ENCODE results near the gene FUT4. TPM values are rescaled to one million over a fixed set of nuclear protein-coding genes. Genes with fewer than 3 reads are reported as not detected.

The FUT4 gene
- total RNA-seq, 1 experiment from 2014 or later, result 7.7 TPM

GRCh38 chr11:94539420-94539819 is 4.3 kb upstream of the FUT4 start:
- ChIA-PET CTCF (no interaction called here), POLR2A (no interaction called here)
- Mint-ChIP-seq H3K27me3 (ENCODE audit: low read depth) (peaks cover 23% of the 10 kb centered on the region), H3K4me1 (peaks cover 14% of the 10 kb centered on the region), H3K9me3 (no peaks in the 10 kb centered on the region), H3K36me3 (no peaks in the 10 kb centered on the region), H3K27ac (no peak overlapping the region), H3K4me3 (no peak overlapping the region)
- ATAC-seq (no peak), DNase-seq (ENCODE audit: low spot score) (no peak)
- TF ChIP-seq EMX1 (CRISPR knock-in tag; IDR thresholded peaks at IDR 0.05), result no peak
- TF ChIP-seq, protein P1, sequence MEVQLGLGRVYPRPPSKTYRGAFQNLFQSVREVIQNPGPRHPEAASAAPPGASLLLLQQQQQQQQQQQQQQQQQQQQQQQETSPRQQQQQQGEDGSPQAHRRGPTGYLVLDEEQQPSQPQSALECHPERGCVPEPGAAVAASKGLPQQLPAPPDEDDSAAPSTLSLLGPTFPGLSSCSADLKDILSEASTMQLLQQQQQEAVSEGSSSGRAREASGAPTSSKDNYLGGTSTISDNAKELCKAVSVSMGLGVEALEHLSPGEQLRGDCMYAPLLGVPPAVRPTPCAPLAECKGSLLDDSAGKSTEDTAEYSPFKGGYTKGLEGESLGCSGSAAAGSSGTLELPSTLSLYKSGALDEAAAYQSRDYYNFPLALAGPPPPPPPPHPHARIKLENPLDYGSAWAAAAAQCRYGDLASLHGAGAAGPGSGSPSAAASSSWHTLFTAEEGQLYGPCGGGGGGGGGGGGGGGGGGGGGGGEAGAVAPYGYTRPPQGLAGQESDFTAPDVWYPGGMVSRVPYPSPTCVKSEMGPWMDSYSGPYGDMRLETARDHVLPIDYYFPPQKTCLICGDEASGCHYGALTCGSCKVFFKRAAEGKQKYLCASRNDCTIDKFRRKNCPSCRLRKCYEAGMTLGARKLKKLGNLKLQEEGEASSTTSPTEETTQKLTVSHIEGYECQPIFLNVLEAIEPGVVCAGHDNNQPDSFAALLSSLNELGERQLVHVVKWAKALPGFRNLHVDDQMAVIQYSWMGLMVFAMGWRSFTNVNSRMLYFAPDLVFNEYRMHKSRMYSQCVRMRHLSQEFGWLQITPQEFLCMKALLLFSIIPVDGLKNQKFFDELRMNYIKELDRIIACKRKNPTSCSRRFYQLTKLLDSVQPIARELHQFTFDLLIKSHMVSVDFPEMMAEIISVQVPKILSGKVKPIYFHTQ (CRISPR knock-in tag; IDR thresholded peaks at IDR 0.05), result no peak
- no peak for TF ChIP-seq CDX4 (CRISPR knock-in tag; IDR thresholded peaks at IDR 0.05; ENCODE audit: borderline replicate concordance)
- no peak for TF ChIP-seq CTCF (IDR thresholded peaks at IDR 0.05)
- no peak for TF ChIP-seq NFE2L1 (CRISPR knock-in tag; IDR thresholded peaks at IDR 0.05)
- no peak for TF ChIP-seq ZNF232 (CRISPR knock-in tag; IDR thresholded peaks at IDR 0.05)
- TF ChIP-seq ZMAT4 (CRISPR knock-in tag; IDR thresholded peaks at IDR 0.05), result no peak
- TF ChIP-seq CBFB (CRISPR knock-in tag; IDR thresholded peaks at IDR 0.05; ENCODE audit: low read depth), result no peak
- no peak for TF ChIP-seq RELA (CRISPR knock-in tag; IDR thresholded peaks at IDR 0.05; ENCODE audit: borderline replicate concordance)
- TF ChIP-seq, protein P2, sequence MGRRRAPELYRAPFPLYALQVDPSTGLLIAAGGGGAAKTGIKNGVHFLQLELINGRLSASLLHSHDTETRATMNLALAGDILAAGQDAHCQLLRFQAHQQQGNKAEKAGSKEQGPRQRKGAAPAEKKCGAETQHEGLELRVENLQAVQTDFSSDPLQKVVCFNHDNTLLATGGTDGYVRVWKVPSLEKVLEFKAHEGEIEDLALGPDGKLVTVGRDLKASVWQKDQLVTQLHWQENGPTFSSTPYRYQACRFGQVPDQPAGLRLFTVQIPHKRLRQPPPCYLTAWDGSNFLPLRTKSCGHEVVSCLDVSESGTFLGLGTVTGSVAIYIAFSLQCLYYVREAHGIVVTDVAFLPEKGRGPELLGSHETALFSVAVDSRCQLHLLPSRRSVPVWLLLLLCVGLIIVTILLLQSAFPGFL (CRISPR knock-in tag; IDR thresholded peaks at IDR 0.05; ENCODE audit: borderline replicate concordance), result no peak
- TF ChIP-seq TCF7 (CRISPR knock-in tag; IDR thresholded peaks at IDR 0.05; ENCODE audit: low read depth), result no peak
- no peak for TF ChIP-seq TEAD4 (CRISPR knock-in tag; IDR thresholded peaks at IDR 0.05)
- no peak for TF ChIP-seq KAT7 (CRISPR knock-in tag; IDR thresholded peaks at IDR 0.05; ENCODE audit: borderline replicate concordance)
- TF ChIP-seq FOXP1 (CRISPR knock-in tag; IDR thresholded peaks at IDR 0.05; ENCODE audit: borderline replicate concordance), result no peak
- TF ChIP-seq NR3C1 (CRISPR knock-in tag; conservative IDR thresholded peaks at IDR 0.05; ENCODE audit: low read depth), result no peak
- no peak for TF ChIP-seq ZNF671 (CRISPR knock-in tag; IDR thresholded peaks at IDR 0.05)
- TF ChIP-seq MYBL2 (CRISPR knock-in tag; IDR thresholded peaks at IDR 0.05), result no peak
- no peak for TF ChIP-seq ZNF317 (CRISPR knock-in tag; IDR thresholded peaks at IDR 0.05; ENCODE audit: borderline replicate concordance, low read depth)
- no peak for TF ChIP-seq ZNF396 (CRISPR knock-in tag; IDR thresholded peaks at IDR 0.05; ENCODE audit: borderline replicate concordance)

GRCh38 chr11:94544646-94545263 is 1.0 kb downstream of the FUT4 start:
- Mint-ChIP-seq H3K9me3 (no peaks in the 10 kb centered on the region), H3K4me3 (peak overlapping the region; percentile 79), H3K4me1 (peaks cover 30% of the 10 kb centered on the region), H3K27me3 (ENCODE audit: low read depth) (peaks cover 47% of the 10 kb centered on the region), H3K27ac (no peak overlapping the region), H3K36me3 (no peaks in the 10 kb centered on the region)
- ChIA-PET POLR2A (interaction anchor here (1.2 kb wide), 1 partner anchor 51 kb away, joined by 3 read pairs; no protein-coding TSS in a partner anchor), CTCF (interaction anchor here (0.9 to 1.1 kb wide), 2 partner anchors 23 to 28 kb away, joined by 5 read pairs; no protein-coding TSS in a partner anchor)
- ATAC-seq (peak; percentile 9), DNase-seq (ENCODE audit: low spot score) (peak; percentile 56)
- TF ChIP-seq, protein P3, sequence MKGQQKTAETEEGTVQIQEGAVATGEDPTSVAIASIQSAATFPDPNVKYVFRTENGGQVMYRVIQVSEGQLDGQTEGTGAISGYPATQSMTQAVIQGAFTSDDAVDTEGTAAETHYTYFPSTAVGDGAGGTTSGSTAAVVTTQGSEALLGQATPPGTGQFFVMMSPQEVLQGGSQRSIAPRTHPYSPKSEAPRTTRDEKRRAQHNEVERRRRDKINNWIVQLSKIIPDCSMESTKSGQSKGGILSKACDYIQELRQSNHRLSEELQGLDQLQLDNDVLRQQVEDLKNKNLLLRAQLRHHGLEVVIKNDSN (CRISPR knock-in tag; IDR thresholded peaks at IDR 0.05), result peak; percentile 5; the same call in 1 of the 2 replicates
- TF ChIP-seq ETV6 (CRISPR knock-in tag; IDR thresholded peaks at IDR 0.05), result peak; percentile 81
- 0 out of 2 replicates have a peak, but pooled peaks have one; percentile 49 for TF ChIP-seq NR2C2 (CRISPR knock-in tag; IDR thresholded peaks at IDR 0.05)
- TF ChIP-seq TEAD1 (CRISPR knock-in tag; IDR thresholded peaks at IDR 0.05), result 0 out of 2 replicates have a peak, but pooled peaks have one; percentile 9
- TF ChIP-seq CREB1 (CRISPR knock-in tag; IDR thresholded peaks at IDR 0.05), result no peak
- TF ChIP-seq JUN (CRISPR knock-in tag; IDR thresholded peaks at IDR 0.05), result no peak
- TF ChIP-seq SOX15 (CRISPR knock-in tag; IDR thresholded peaks at IDR 0.05), result no peak
- TF ChIP-seq MAX (CRISPR knock-in tag; IDR thresholded peaks at IDR 0.05), result peak; percentile 65
- TF ChIP-seq FOXK1 (CRISPR knock-in tag; IDR thresholded peaks at IDR 0.05), result no peak
- 0 out of 2 replicates have a peak, but pooled peaks have one; percentile 22 for TF ChIP-seq TP53 (CRISPR knock-in tag; IDR thresholded peaks at IDR 0.05)

Measured in WTC11 (cell line).